Right lobe of liver (tissue), 6 donors: ENCODE results near the gene DLG1. TPM values are rescaled to one million over a fixed set of nuclear protein-coding genes. Genes with fewer than 3 reads are reported as not detected.

ENCODE experiments used
- ATAC-seq, 4 donors: fragments of 200-7000 bp; cut with Tn5 transposase; one replicate each; pipeline ENCODE4 v1.9.1; 2020; ENCODE audit warnings: mild to moderate bottlenecking in 4 of 4, moderate library complexity in 4 of 4
- DNase-seq, 3 donors: peaks; one replicate each; pipeline ENCODE4 v3.0.0-alpha.2; 2020
- H3K27ac ChIP-seq, 3 donors: fragments of 200-600 bp; one replicate each; pipeline ENCODE4 v1.8.0; 2022
- H3K27me3 ChIP-seq, 2 donors: fragments of 200-600 bp; one replicate each; pipeline ENCODE4 v1.8.0; 2022
- H3K36me3 ChIP-seq, 4 donors: fragments of 200-600 bp; sonication (generic) in 1 of 4; one replicate each; pipeline versions ENCODE4 v1.5.1 to v1.8.0; 2017 to 2022; ENCODE audit warnings: control low read depth in 1 of 4
- H3K4me1 ChIP-seq, 4 donors: fragments of 200-600 bp; sonication (generic) in 1 of 4; one replicate each; pipeline versions ENCODE4 v1.5.1 to v1.8.0; 2017 to 2022; ENCODE audit warnings: control low read depth in 1 of 4
- H3K4me3 ChIP-seq, 3 donors: fragments of 200-600 bp; one replicate each; pipeline ENCODE4 v1.8.0; 2022
- H3K9me3 ChIP-seq, 4 donors: fragments of 200-600 bp; sonication (generic) in 1 of 4; one replicate each; pipeline versions ENCODE4 v1.5.1 to v1.8.0; 2017 to 2022; ENCODE audit warnings: control low read depth in 1 of 4
- CTCF ChIP-seq, 4 donors: fragments of 200-600 bp in 3 of 4; fragments of 450-650 bp in 1 of 4; IDR thresholded peaks; one replicate each; pipeline versions ENCODE4 v1.5.1 to v1.8.0; 2016 to 2022; ENCODE audit warnings: antibody characterized with exemption in 4 of 4, mild to moderate bottlenecking in 2 of 4
- POLR2A ChIP-seq: fragments of 450-650 bp; IDR thresholded peaks from one replicate; pipeline ENCODE4 v1.6.1; 2017; ENCODE audit warnings: antibody characterized with exemption, mild to moderate bottlenecking
- WGBS: methylation state at CpG from one replicate; pipeline ENCODE4 v1.1.6; 2018; ENCODE audit warnings: low coverage, low lambda C conversion rate; ENCODE audit not compliant: insufficient coverage; ENCODE audit errors: missing lambda C conversion rate; 5-methylcytosine and 5-hydroxymethylcytosine counted together
- intact Hi-C, 2 donors: fragments of 100-400 bp; cut with DNase I; formaldehyde crosslinking; loops; one replicate each; pipeline versions ENCODE4 v1.11.2 to v1.14.1; 2022
- total RNA-seq, 6 experiments: library from RNA; depleted of rRNA in 2 of 6; stranded (reverse); fragments of >200 nt in 2 of 6; fragmentation: NEBNext Ultra II Directional in 3 of 6; extraction: Animal tissue kit (Norgen Biotek cat#: 25700) in 3 of 6; gene quantifications; one replicate each; pipeline versions ENCODE4 v1.1.0 to v1.2.4, GENCODE V29; 2016 to 2023
- donor health status: DM: no; HTN: yes; CAD: no.
- donor health status: DM: no; HTN: no; CAD: no.
- donor health status: DM: no; HTN: no; CAD: no.
- donor health status: DM: no; HTN: yes; CAD: no.
- donor health status: DM: no; HTN: yes; CAD: no.

DLG1 gene
- total RNA-seq, 6 experiments from 2014 or later, result 36.1 to 50.2 (median 44.2) TPM

- 61% methylated on average over 3 of the region's 3 CpGs for WGBS
- H3K4me3 ChIP-seq, result no peak overlapping the region
- H3K27me3 ChIP-seq, result no peaks in the 10 kb centered on the region
- H3K27ac ChIP-seq, result no peak overlapping the region
- H3K9me3 ChIP-seq, result peaks cover 0 to 20% (median 2%) of the 10 kb centered on the region in 4 donors
- intact Hi-C loops, result no loop called here
- no peak for ATAC-seq
- peaks cover 0 to 4% (median 0%) of the 10 kb centered on the region in 4 donors for H3K4me1 ChIP-seq
- TF ChIP-seq CTCF (IDR thresholded peaks at IDR 0.05), result no peak
- no peak for TF ChIP-seq POLR2A
- peaks cover 0 to 6% (median 1%) of the 10 kb centered on the region in 4 donors for H3K36me3 ChIP-seq
- no peak for DNase-seq
Observed at GRCh38 chr3:197244751-197245150, 53.7 kb downstream of the DLG1 start.

DNA sequence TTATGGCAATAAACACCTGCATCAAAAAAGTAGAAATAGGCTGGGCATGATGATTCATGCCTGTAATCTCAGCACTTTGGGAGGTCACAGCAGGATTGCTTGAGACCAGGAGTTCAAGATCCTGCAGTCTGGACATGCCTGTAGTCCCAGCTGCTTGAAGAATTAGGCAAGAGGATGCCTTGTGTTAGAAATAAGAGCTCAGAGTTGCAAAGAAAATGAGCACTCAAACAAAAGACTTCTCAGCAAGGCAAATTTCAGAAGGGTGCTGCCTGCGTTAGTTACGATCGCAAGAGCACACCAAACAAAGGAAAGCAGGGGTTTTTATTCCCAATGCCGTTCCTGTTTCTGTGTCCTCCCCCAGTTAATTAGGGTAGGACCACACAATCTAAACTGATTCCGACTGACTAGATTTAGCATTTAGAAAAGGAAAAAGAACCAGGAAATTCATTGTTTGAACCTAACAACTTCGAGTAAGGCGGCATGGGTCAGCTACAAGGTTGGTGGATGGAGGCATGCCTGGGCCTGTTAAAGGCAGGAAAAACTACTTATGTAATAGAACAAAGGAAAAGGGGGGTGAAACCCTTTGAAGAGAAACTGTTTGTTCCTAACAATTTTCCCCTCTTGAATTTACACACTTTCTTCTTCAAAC is 55.5 kb downstream of the DLG1 start:
- no peak overlapping the region for H3K27ac ChIP-seq
- 86% methylated on average over 7 of the region's 7 CpGs for WGBS
- DNase-seq (no peak), ATAC-seq (no peak)
- TF ChIP-seq POLR2A (no peak), CTCF (IDR thresholded peaks at IDR 0.05) (no peak)
- H3K4me3 ChIP-seq, result no peak overlapping the region
- peaks cover 0 to 6% (median 1%) of the 10 kb centered on the region in 4 donors for H3K36me3 ChIP-seq
- intact Hi-C loops, result no loop called here
- peaks cover 0 to 4% (median 0%) of the 10 kb centered on the region in 4 donors for H3K4me1 ChIP-seq
- no peaks in the 10 kb centered on the region for H3K27me3 ChIP-seq
- peaks cover 0 to 14% (median 2%) of the 10 kb centered on the region in 4 donors for H3K9me3 ChIP-seq

- Histone ChIP-seq H3K36me3 (peaks cover 0 to 6% (median 1%) of the 10 kb centered on the region in 4 donors), H3K4me1 (peaks cover 0 to 9% (median 2%) of the 10 kb centered on the region in 4 donors), H3K4me3 (no peak overlapping the region), H3K27me3 (no peaks in the 10 kb centered on the region), H3K9me3 (peaks cover 0 to 14% (median 2%) of the 10 kb centered on the region in 4 donors), H3K27ac (no peak overlapping the region)
- WGBS, result 94% methylated on average over 2 of the region's 2 CpGs
- TF ChIP-seq POLR2A, result no peak
- TF ChIP-seq CTCF (IDR thresholded peaks at IDR 0.05), result no peak
- ATAC-seq, result no peak
- intact Hi-C loops, result no loop called here
- no peak for DNase-seq
Observed at GRCh38 chr3:197241173-197241572, 57.2 kb downstream of the DLG1 start.

- Histone ChIP-seq H3K27ac (no peak overlapping the region), H3K4me1 (peaks cover 0 to 18% (median 8%) of the 10 kb centered on the region in 4 donors), H3K4me3 (no peak overlapping the region), H3K36me3 (peaks cover 0 to 6% (median 1%) of the 10 kb centered on the region in 4 donors), H3K27me3 (no peaks in the 10 kb centered on the region), H3K9me3 (peaks cover 0 to 14% (median 2%) of the 10 kb centered on the region in 4 donors)
- intact Hi-C loops, result no loop called here
- 75% methylated on average over 1 of the region's 1 CpG for WGBS
- ATAC-seq, result no peak
- DNase-seq, result no peak
- TF ChIP-seq POLR2A, result no peak
- TF ChIP-seq CTCF (IDR thresholded peaks at IDR 0.05), result no peak
Observed at GRCh38 chr3:197239857-197240256, 58.6 kb downstream of the DLG1 start.
